SK-N-SH treated with all-trans-retinoic acid at 6 μM for 48 hours (cell line): ENCODE data around the gene RFX7.

Source experiments
- ATAC-seq: fragments of 200-7000 bp; cut with Tn5 transposase; 3 replicates; pipeline ENCODE4 v1.9.1; 2020; ENCODE audit warnings: mild to moderate bottlenecking, moderate library complexity
- ARNTL ChIP-seq: fragments of 450-650 bp; formaldehyde crosslinking; IDR thresholded peaks from 2 replicates; pipeline ENCODE4 v1.5.0; 2020; ENCODE audit warnings: low read depth, mild to moderate bottlenecking, moderate library complexity, borderline replicate concordance
- BACH2 ChIP-seq: fragments of 250-450 bp; sonication (Bioruptor Pico); IDR thresholded peaks from 2 replicates; pipeline ENCODE4 v1.9.0; 2021; ENCODE audit warnings: mild to moderate bottlenecking, borderline replicate concordance
- CREB5 ChIP-seq: fragments of 250-450 bp; sonication (Bioruptor Pico); IDR thresholded peaks from 2 replicates; pipeline ENCODE4 v1.5.1; 2020; ENCODE audit warnings: low read depth, mild to moderate bottlenecking, moderate library complexity
- CSDC2 ChIP-seq: fragments of 250-450 bp; sonication (Bioruptor Pico); IDR thresholded peaks from 2 replicates; pipeline ENCODE4 v1.5.0; 2020; ENCODE audit warnings: mild to moderate bottlenecking, moderate library complexity
- CSRNP3 ChIP-seq: fragments of 250-450 bp; sonication (Bioruptor Pico); IDR thresholded peaks from 2 replicates; pipeline ENCODE4 v1.5.1; 2021; ENCODE audit warnings: mild to moderate bottlenecking, moderate library complexity
- ESRRG ChIP-seq: fragments of 250-450 bp; sonication (Bioruptor Pico); IDR thresholded peaks from 2 replicates; pipeline ENCODE4 v1.6.1; 2021; ENCODE audit warnings: mild to moderate bottlenecking
- OSR1 ChIP-seq: fragments of 250-450 bp; sonication (Bioruptor Pico); IDR thresholded peaks from 2 replicates; pipeline ENCODE4 v1.8.0; 2022; ENCODE audit warnings: moderate library complexity, mild to moderate bottlenecking, inconsistent platforms
- PATZ1 ChIP-seq: fragments of 250-450 bp; sonication (Bioruptor Pico); IDR thresholded peaks from 2 replicates; pipeline ENCODE4 v1.8.0; 2020; ENCODE audit warnings: mild to moderate bottlenecking, moderate library complexity, borderline replicate concordance
- POU6F1 ChIP-seq: fragments of 250-450 bp; sonication (Bioruptor Pico); IDR thresholded peaks from 2 replicates; pipeline ENCODE4 v1.8.0; 2021; ENCODE audit warnings: low read depth, mild to moderate bottlenecking, moderate library complexity, borderline replicate concordance
- PPARA ChIP-seq: fragments of 250-450 bp; sonication (Bioruptor Pico); IDR thresholded peaks from 2 replicates; pipeline ENCODE4 v1.5.0; 2020; ENCODE audit warnings: mild to moderate bottlenecking, borderline replicate concordance
- RARB ChIP-seq: fragments of 250-450 bp; sonication (Bioruptor Pico); IDR thresholded peaks from 2 replicates; pipeline ENCODE4 v1.8.0; 2021; ENCODE audit warnings: mild to moderate bottlenecking, moderate library complexity
- SNAI2 ChIP-seq: fragments of 250-450 bp; sonication (Bioruptor Pico); IDR thresholded peaks from 2 replicates; pipeline ENCODE4 v1.5.0; 2020; ENCODE audit warnings: mild to moderate bottlenecking, moderate library complexity
- TCF4 ChIP-seq: fragments of 250-450 bp; sonication (Bioruptor Pico); IDR thresholded peaks from 2 replicates; pipeline ENCODE4 v1.8.0; 2021; ENCODE audit warnings: mild to moderate bottlenecking, moderate library complexity, borderline replicate concordance
- TOX ChIP-seq: fragments of 250-450 bp; sonication (Bioruptor Pico); IDR thresholded peaks from 2 replicates; pipeline ENCODE4 v1.8.0; 2021; ENCODE audit warnings: mild to moderate bottlenecking, moderate library complexity, borderline replicate concordance
- TSHZ2 ChIP-seq: fragments of 250-450 bp; sonication (Bioruptor Pico); IDR thresholded peaks from 2 replicates; pipeline ENCODE4 v1.5.0; 2020; ENCODE audit warnings: mild to moderate bottlenecking, moderate library complexity
- ZC3H10 ChIP-seq: fragments of 250-450 bp; sonication (Bioruptor Pico); IDR thresholded peaks from 2 replicates; pipeline ENCODE4 v1.5.1; 2021; ENCODE audit warnings: mild to moderate bottlenecking, moderate library complexity
- ZFP3 ChIP-seq: fragments of 250-450 bp; sonication (Bioruptor Pico); IDR thresholded peaks from 2 replicates; pipeline ENCODE4 v1.5.0; 2020; ENCODE audit warnings: mild to moderate bottlenecking, moderate library complexity
- ZNF565 ChIP-seq: fragments of 450-650 bp; formaldehyde crosslinking; conservative IDR thresholded peaks from 2 replicates; pipeline ENCODE4 v1.5.0; 2020; ENCODE audit warnings: low read depth, mild to moderate bottlenecking, moderate library complexity
- ZNF70 ChIP-seq: fragments of 450-650 bp; formaldehyde crosslinking; IDR thresholded peaks from 2 replicates; pipeline ENCODE4 v1.5.0; 2020; ENCODE audit warnings: mild to moderate bottlenecking, moderate library complexity
- ZNF8 ChIP-seq: fragments of 450-650 bp; formaldehyde crosslinking; IDR thresholded peaks from 2 replicates; pipeline ENCODE4 v1.5.0; 2020; ENCODE audit warnings: mild to moderate bottlenecking, moderate library complexity

The RFX7 gene

GRCh38 chr15:56242576-56243162 is 1.0 kb downstream of the RFX7 start (continued):
- TF ChIP-seq POU6F1 (no peak), ZC3H10 (CRISPR knock-in tag) (no peak), CSRNP3 (no peak), BACH2 (CRISPR knock-in tag) (no peak)

GRCh38 chr15:56241374-56242105 is 2.1 kb downstream of the RFX7 start:
- no peak for ATAC-seq
- TF ChIP-seq TCF4 = no peak
- TF ChIP-seq ZNF70 (CRISPR knock-in tag) = no peak
- TF ChIP-seq ARNTL = no peak
- no peak for TF ChIP-seq ZNF8 (CRISPR knock-in tag)
- no peak for TF ChIP-seq ZFP3
- no peak for TF ChIP-seq BACH2 (CRISPR knock-in tag)
- TF ChIP-seq POU6F1 = no peak
- no peak for TF ChIP-seq SNAI2 (CRISPR knock-in tag)
- TF ChIP-seq CSRNP3 = no peak
- no peak for TF ChIP-seq ZC3H10 (CRISPR knock-in tag)

GRCh38 chr15:56240390-56240789 is 3.3 kb downstream of the RFX7 start:
- TF ChIP-seq PPARA (CRISPR knock-in tag) (no peak), ESRRG (CRISPR knock-in tag) (no peak), CSRNP3 (no peak), POU6F1 (no peak), ZNF70 (CRISPR knock-in tag) (no peak), TSHZ2 (CRISPR knock-in tag) (no peak), RARB (CRISPR knock-in tag) (no peak), ZC3H10 (CRISPR knock-in tag) (no peak), ZNF8 (CRISPR knock-in tag) (no peak), CREB5 (no peak), TCF4 (no peak), CSDC2 (CRISPR knock-in tag) (no peak), ZFP3 (no peak), ZNF565 (CRISPR knock-in tag) (no peak), PATZ1 (CRISPR knock-in tag) (no peak), ARNTL (no peak), OSR1 (no peak), TOX (CRISPR knock-in tag) (no peak)

More at GRCh38 chr15:56240390-56240789, 3.3 kb downstream of the RFX7 start:
- no peak for ATAC-seq
